Bronchial epithelial cell (primary cell): ENCODE results near the gene UBE2U. TPM values are rescaled to one million over a fixed set of nuclear protein-coding genes. Genes with fewer than 3 reads are reported as not detected.
A peak's percentile ranks its signal among the peaks of the same experiment; 100 is the strongest.

Experiments
- DNase-seq: peaks from one replicate; pipeline ENCODE4 v3.0.0-alpha.2; 2010; ENCODE audit warnings: low read depth
- FAIRE-seq: peaks from 2 replicates; lab custom pipeline; 2011; peaks lifted over from hg19 to GRCh38; lab: Jason Lieb, UNC
- H3K27me3 ChIP-seq: 2 replicates; pipeline ENCODE4 v1.5.1; 2011; ENCODE audit warnings: low read length; ENCODE audit not compliant: control insufficient read depth, insufficient read depth
- H3K36me3 ChIP-seq: 2 replicates; pipeline ENCODE4 v1.5.1; 2011; ENCODE audit warnings: low read length; ENCODE audit not compliant: control insufficient read depth, insufficient read depth
- H3K4me3 ChIP-seq: 2 replicates; pipeline ENCODE4 v1.5.1; 2011; ENCODE audit warnings: mild to moderate bottlenecking, low read depth, low read length, control low read depth
- CTCF ChIP-seq: IDR thresholded peaks from 2 replicates; pipeline ENCODE4 v1.5.1; 2011; ENCODE audit warnings: mild to moderate bottlenecking, moderate library complexity, low read length, control low read depth, inconsistent platforms; ENCODE audit not compliant: insufficient read depth, severe bottlenecking
- total RNA-seq: library from RNA; depleted of rRNA; stranded (reverse); fragments of >200 nt; gene quantifications from 2 replicates; pipeline ENCODE4 v1.2.1, GENCODE V29; 2014

Gene UBE2U
- total RNA-seq, 1 donor from 2014 or later, result not detected

DNA sequence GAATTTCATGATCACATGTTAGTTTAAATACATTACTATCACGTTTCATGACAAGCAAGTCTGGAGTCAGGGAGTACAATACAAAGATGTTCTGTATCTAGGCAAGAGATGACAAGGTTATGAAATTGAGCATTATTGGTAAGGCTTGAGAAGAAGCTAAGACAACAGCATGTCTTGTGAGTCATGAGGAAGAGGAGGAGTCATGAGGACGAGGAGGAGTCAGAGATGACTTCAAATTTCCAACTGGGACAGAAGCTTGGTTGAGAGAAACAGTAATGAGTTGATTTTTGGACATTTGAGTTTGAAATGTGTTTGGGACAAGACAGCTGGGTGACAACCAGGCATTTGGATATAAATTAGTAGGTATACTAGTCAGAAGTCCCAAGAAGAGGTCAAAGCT is 4.3 kb upstream of the UBE2U start:
- Histone ChIP-seq H3K27me3 (no peaks in the 10 kb centered on the region), H3K4me3 (no peak overlapping the region), H3K36me3 (no peaks in the 10 kb centered on the region)
- TF ChIP-seq CTCF, result no peak
- FAIRE-seq (no peak), DNase-seq (peak; percentile 42)

GRCh38 chr1:64200064-64200463 is 3.4 kb upstream of the UBE2U start:
- DNase-seq (no peak), FAIRE-seq (no peak)
- TF ChIP-seq CTCF, result no peak
- Histone ChIP-seq H3K4me3 (no peak overlapping the region), H3K36me3 (no peaks in the 10 kb centered on the region), H3K27me3 (peaks cover 3% of the 10 kb centered on the region)

GRCh38 chr1:64209221-64209620 is 5.8 kb downstream of the UBE2U start:
- no peak for FAIRE-seq
- no peaks in the 10 kb centered on the region for H3K36me3 ChIP-seq
- no peak overlapping the region for H3K4me3 ChIP-seq
- peaks cover 3% of the 10 kb centered on the region for H3K27me3 ChIP-seq
- TF ChIP-seq CTCF, result no peak
- no peak for DNase-seq

- Histone ChIP-seq H3K4me3 (no peak overlapping the region), H3K36me3 (no peaks in the 10 kb centered on the region), H3K27me3 (no peaks in the 10 kb centered on the region)
- no peak for FAIRE-seq
- DNase-seq, result peak; percentile 26
- no peak for TF ChIP-seq CTCF
These were observed 8.6 kb downstream of the UBE2U start for GRCh38 chr1:64212031-64212430.

DNA sequence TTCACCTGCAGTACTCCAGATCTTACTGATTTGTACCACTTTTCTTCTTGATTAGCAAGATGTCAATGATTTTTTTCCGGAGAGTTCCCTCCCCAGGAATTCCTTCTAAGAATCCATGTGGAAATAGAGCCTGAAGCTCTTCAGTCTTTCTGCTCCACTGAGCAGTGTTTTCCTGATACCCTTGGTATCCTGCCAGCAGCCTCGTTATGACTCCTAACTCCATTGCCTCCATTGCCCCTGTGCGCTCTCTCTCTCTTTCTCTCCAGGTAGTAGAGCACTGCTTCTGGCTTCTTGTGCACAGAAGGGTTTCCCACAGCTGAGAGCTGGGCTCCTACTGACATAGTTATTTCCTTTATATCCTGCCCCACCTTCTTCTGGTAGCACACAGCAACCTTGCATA is 12.2 kb downstream of the UBE2U start:
- Histone ChIP-seq H3K27me3 (no peaks in the 10 kb centered on the region), H3K36me3 (no peaks in the 10 kb centered on the region), H3K4me3 (no peak overlapping the region)
- DNase-seq (no peak), FAIRE-seq (no peak)
- TF ChIP-seq CTCF, result no peak

DNA sequence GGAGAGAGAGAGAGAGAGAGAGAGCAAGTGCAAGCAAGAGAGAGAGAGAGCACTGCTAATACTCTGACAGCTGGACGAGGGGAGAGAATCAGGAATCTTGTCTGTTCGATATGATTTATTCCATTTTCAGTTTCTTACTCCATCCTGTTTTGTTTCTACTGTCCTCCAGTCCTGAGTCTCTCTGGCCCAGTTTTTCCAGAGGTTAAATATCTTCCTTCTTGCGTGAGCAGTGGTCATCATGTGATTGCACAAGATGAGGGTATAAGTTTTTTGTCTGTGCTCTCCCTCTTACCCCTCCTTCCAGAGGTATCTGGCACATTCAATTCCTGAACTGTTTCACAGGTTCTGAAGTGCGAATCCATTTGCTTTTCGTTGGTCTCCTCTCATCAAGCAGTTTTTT is 16.8 kb downstream of the UBE2U start:
- no peaks in the 10 kb centered on the region for H3K27me3 ChIP-seq
- no peak for FAIRE-seq
- DNase-seq, result no peak

More for the DNA sequence above, 16.8 kb downstream of the UBE2U start:
- TF ChIP-seq CTCF, result no peak
- no peak overlapping the region for H3K4me3 ChIP-seq
- no peaks in the 10 kb centered on the region for H3K36me3 ChIP-seq
